HG03025 (cell line): ENCODE measurements around the gene AP5S1.
"Not testable (repeated sequence)": the region's sequence is repeated elsewhere in the genome, so short reads cannot be mapped to it uniquely, and the experiment has no call there.

ENCODE experiments used
- ATAC-seq: cut with Tn5 transposase; IDR thresholded peaks from one replicate; pipeline ENCODE4 v1.9.1; 2021; ENCODE audit warnings: mild to moderate bottlenecking, moderate library complexity; ENCODE audit not compliant: unreplicated experiment, low FRiP score

The AP5S1 gene

GRCh38 chr20:3811467-3812258 is 8.7 kb upstream of the AP5S1 start:
- ATAC-seq, result no peak

GRCh38 chr20:3812259-3812681 is 8.1 kb upstream of the AP5S1 start:
- no peak for ATAC-seq

GRCh38 chr20:3812975-3813847 is 7.1 kb upstream of the AP5S1 start:
- ATAC-seq, result no peak

GRCh38 chr20:3813848-3814581 is 6.3 kb upstream of the AP5S1 start:
- ATAC-seq, result no peak

- no peak for ATAC-seq
These were observed 5.3 kb upstream of the AP5S1 start for GRCh38 chr20:3814928-3815495.

GRCh38 chr20:3815703-3816315 is 4.5 kb upstream of the AP5S1 start:
- no peak for ATAC-seq

GRCh38 chr20:3818155-3819151 is 1.9 kb upstream of the AP5S1 start:
- no peak for ATAC-seq

GRCh38 chr20:3819411-3820047 is 818 bp upstream of the AP5S1 start:
- no peak for ATAC-seq

GRCh38 chr20:3820901-3821727 is 767 bp downstream of the AP5S1 start:
- peak; percentile 0 for ATAC-seq

GRCh38 chr20:3821996-3822395 is 1.6 kb downstream of the AP5S1 start:
- no peak for ATAC-seq

GRCh38 chr20:3823881-3824280 is 3.5 kb downstream of the AP5S1 start:
- ATAC-seq, result no peak

GRCh38 chr20:3825526-3825925 is 5.2 kb downstream of the AP5S1 start:
- no peak for ATAC-seq

GRCh38 chr20:3826420-3826819 is 6.1 kb downstream of the AP5S1 start:
- no peak for ATAC-seq

GRCh38 chr20:3828798-3829197 is 8.5 kb downstream of the AP5S1 start:
- ATAC-seq, result no peak

- ATAC-seq, result not testable (repeated sequence)
These were observed 9.5 kb downstream of the AP5S1 start for GRCh38 chr20:3829891-3830290.

GRCh38 chr20:3836132-3836531 is 15.8 kb downstream of the AP5S1 start:
- ATAC-seq, result no peak

GRCh38 chr20:3839328-3839727 is 19.0 kb downstream of the AP5S1 start:
- no peak for ATAC-seq

- not testable (repeated sequence) for ATAC-seq
These were observed 19.9 kb downstream of the AP5S1 start for GRCh38 chr20:3840201-3840600.
